ENCODE results near the gene HUS1. TPM values are rescaled to one million over a fixed set of nuclear protein-coding genes. Genes with fewer than 3 reads are reported as not detected.
"Not testable (repeated sequence)": the region's sequence is repeated elsewhere in the genome, so short reads cannot be mapped to it uniquely, and the experiment has no call there.

Gene HUS1
- total RNA-seq, 4 donors from 2014 or later = 5.1 to 64.7 (median 41.9) TPM

GRCh38 chr7:47982610-47983009 lies 3.2 kb upstream of the HUS1 start:
- H3K9me3 ChIP-seq = no peaks in the 10 kb centered on the region
- H3K4me3 ChIP-seq = no peak overlapping the region
- intact Hi-C loops (cut with DNase I; ENCODE audit: low total_unique reads) = no loop called here
- no peaks in the 10 kb centered on the region for H3K36me3 ChIP-seq
- no peak for DNase-seq
- H3K27me3 ChIP-seq = no peaks in the 10 kb centered on the region
- H3K27ac ChIP-seq = no peak overlapping the region
- no peaks in the 10 kb centered on the region for H3K4me1 ChIP-seq
- TF ChIP-seq POLR2A (IDR thresholded peaks at IDR 0.05) (no peak), CTCF (IDR thresholded peaks at IDR 0.05) (no peak)

- H3K4me1 ChIP-seq; H3K9me3 ChIP-seq; H3K27me3 ChIP-seq; intact Hi-C loops (cut with DNase I; ENCODE audit: low total_unique reads); H3K4me3 ChIP-seq; H3K36me3 ChIP-seq; H3K27ac ChIP-seq; DNase-seq: not testable (repeated sequence)
Measured at GRCh38 chr7:47980648-47981047, 1.2 kb upstream of the HUS1 start.

GRCh38 chr7:47979832-47980181 lies 392 bp upstream of the HUS1 start:
- TF ChIP-seq POLR2A (IDR thresholded peaks at IDR 0.05) (no peak), CTCF (IDR thresholded peaks at IDR 0.05) (no peak)
- intact Hi-C loops (cut with DNase I; ENCODE audit: low total_unique reads) = no loop called here
- Histone ChIP-seq H3K27ac (peak overlapping the region; percentile 93 to 95), H3K36me3 (no peaks in the 10 kb centered on the region), H3K4me1 (no peaks in the 10 kb centered on the region), H3K27me3 (no peaks in the 10 kb centered on the region), H3K4me3 (peak overlapping the region; percentile 78 to 86), H3K9me3 (no peaks in the 10 kb centered on the region)
- no peak for DNase-seq

- TF ChIP-seq CTCF (IDR thresholded peaks at IDR 0.05) = no peak
- no peak for TF ChIP-seq POLR2A (IDR thresholded peaks at IDR 0.05)
- H3K27ac ChIP-seq = peak overlapping the region; percentile 93 to 95
- H3K4me3 ChIP-seq = peak overlapping the region; percentile 78 to 86
- intact Hi-C loops (cut with DNase I; ENCODE audit: low total_unique reads) = no loop called here
- H3K4me1 ChIP-seq = no peaks in the 10 kb centered on the region
- no peak for DNase-seq
- no peaks in the 10 kb centered on the region for H3K36me3 ChIP-seq
- no peaks in the 10 kb centered on the region for H3K27me3 ChIP-seq
- H3K9me3 ChIP-seq = no peaks in the 10 kb centered on the region
Measured at GRCh38 chr7:47978790-47979144, 648 bp downstream of the HUS1 start.

- TF ChIP-seq CTCF (IDR thresholded peaks at IDR 0.05) = no peak
- TF ChIP-seq POLR2A (IDR thresholded peaks at IDR 0.05) = no peak
- H3K27me3 ChIP-seq = no peaks in the 10 kb centered on the region
- no peak overlapping the region for H3K27ac ChIP-seq
- no peak overlapping the region for H3K4me3 ChIP-seq
- H3K4me1 ChIP-seq = no peaks in the 10 kb centered on the region
- intact Hi-C loops (cut with DNase I; ENCODE audit: low total_unique reads) = no loop called here
- DNase-seq = no peak
- H3K9me3 ChIP-seq = no peaks in the 10 kb centered on the region
- no peaks in the 10 kb centered on the region for H3K36me3 ChIP-seq
Measured at GRCh38 chr7:47973739-47974138, 5.7 kb downstream of the HUS1 start.

- no peaks in the 10 kb centered on the region for H3K36me3 ChIP-seq
- no peaks in the 10 kb centered on the region for H3K9me3 ChIP-seq
- DNase-seq = no peak
- peak overlapping the region; percentile 47 to 67 for H3K27ac ChIP-seq
- no peaks in the 10 kb centered on the region for H3K27me3 ChIP-seq
- intact Hi-C loops (cut with DNase I; ENCODE audit: low total_unique reads) = no loop called here
- H3K4me1 ChIP-seq = no peaks in the 10 kb centered on the region
- H3K4me3 ChIP-seq = no peak overlapping the region
- TF ChIP-seq POLR2A (IDR thresholded peaks at IDR 0.05) = no peak
- no peak for TF ChIP-seq CTCF (IDR thresholded peaks at IDR 0.05)
Measured at GRCh38 chr7:47970761-47971160, 8.7 kb downstream of the HUS1 start.
